ENCODE data around the gene ZSCAN18.

- TF ChIP-seq CTCF (IDR thresholded peaks at IDR 0.05) (no peak), POLR2A (IDR thresholded peaks at IDR 0.05) (no peak)
Measured at GRCh38 chr19:58040751-58041525, 57.1 kb downstream of the ZSCAN18 start.

All from Peyer's patch (tissue), 4 donors.